Memory B cell (primary cell): ENCODE measurements around the gene PCNT.
A peak's percentile ranks its signal among the peaks of the same experiment; 100 is the strongest.
"Not testable (repeated sequence)": the region's sequence is repeated elsewhere in the genome, so short reads cannot be mapped to it uniquely, and the experiment has no call there.

ENCODE experiments used
- ATAC-seq: fragments of 150-1000 bp; cut with Tn5 transposase; 2 replicates; pipeline ENCODE4 v1.10.0; 2021; ENCODE audit warnings: low read depth, mild to moderate bottlenecking, moderate library complexity
- DNase-seq, 2 donors: peaks; one replicate each; pipeline ENCODE4 v3.0.0; 2022; ENCODE audit warnings: low spot score in 2 of 2
- H3K27ac Mint-ChIP-seq: one replicate; pipeline ENCODE4 v1.8.0; 2022; ENCODE audit warnings: mild to moderate bottlenecking, moderate library complexity, mixed read lengths
- H3K27me3 Mint-ChIP-seq: one replicate; pipeline ENCODE4 v1.8.0; 2022; ENCODE audit warnings: mixed read lengths
- H3K36me3 Mint-ChIP-seq: one replicate; pipeline ENCODE4 v1.8.0; 2022; ENCODE audit warnings: mild to moderate bottlenecking, mixed read lengths
- H3K4me1 Mint-ChIP-seq: one replicate; pipeline ENCODE4 v1.8.0; 2022; ENCODE audit warnings: mixed read lengths
- H3K4me3 Mint-ChIP-seq: one replicate; pipeline ENCODE4 v1.8.0; 2022; ENCODE audit warnings: mild to moderate bottlenecking, moderate library complexity, mixed read lengths
- H3K9me3 Mint-ChIP-seq: one replicate; pipeline ENCODE4 v1.8.0; 2022; ENCODE audit warnings: mixed read lengths

Gene PCNT

DNA sequence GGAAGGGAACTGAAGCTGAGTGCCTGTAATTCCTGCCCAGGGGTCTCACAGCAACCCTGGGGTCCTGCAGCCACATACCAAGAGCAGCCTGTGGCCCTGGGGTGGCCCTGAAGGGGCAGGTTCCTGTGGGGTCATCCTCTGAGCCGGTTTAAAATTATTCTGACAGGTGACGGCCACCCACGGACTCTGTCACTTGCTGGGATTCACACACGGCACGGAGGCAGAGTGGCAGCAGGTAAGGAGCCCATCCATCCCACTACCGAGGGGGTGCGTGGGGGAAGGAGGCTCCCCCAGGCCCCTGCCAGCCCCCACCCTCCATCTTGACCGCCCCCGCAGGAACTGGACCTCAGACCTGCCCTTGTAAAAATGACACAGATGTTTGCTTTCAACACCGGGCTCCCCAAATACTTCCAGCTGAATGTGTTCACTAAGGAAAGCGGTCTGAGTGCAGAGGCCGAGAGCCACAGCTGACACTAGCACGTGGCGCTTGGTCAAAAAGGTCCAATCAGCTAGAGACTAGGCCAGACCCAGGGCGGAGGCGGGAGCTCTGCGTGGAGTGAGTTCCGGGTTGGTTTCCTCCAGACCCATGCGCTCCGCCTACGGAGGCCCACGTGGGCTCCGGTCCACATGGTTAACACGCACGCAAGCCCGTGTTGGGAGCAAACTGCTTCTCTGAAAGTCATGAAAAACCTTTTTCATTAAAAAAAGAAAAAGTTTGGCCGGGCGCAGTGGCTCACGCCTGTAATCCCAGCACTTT, 27.8 kb upstream of the PCNT start:
- DNase-seq (peak; percentile 50 to 57), ATAC-seq (peak; percentile 97)
- Mint-ChIP-seq H3K4me1 (peaks cover 13% of the 10 kb centered on the region), H3K27ac (peak overlapping the region; percentile 14), H3K9me3 (no peaks in the 10 kb centered on the region), H3K27me3 (no peaks in the 10 kb centered on the region), H3K36me3 (peaks cover 4% of the 10 kb centered on the region), H3K4me3 (peak overlapping the region; percentile 75)

- no peaks in the 10 kb centered on the region for H3K9me3 Mint-ChIP-seq
- H3K4me1 Mint-ChIP-seq = peaks cover 10% of the 10 kb centered on the region
- DNase-seq = no peak
- H3K36me3 Mint-ChIP-seq = no peaks in the 10 kb centered on the region
- H3K27me3 Mint-ChIP-seq = no peaks in the 10 kb centered on the region
- H3K27ac Mint-ChIP-seq = no peak overlapping the region
- H3K4me3 Mint-ChIP-seq = peak overlapping the region; percentile 78
- ATAC-seq = peak; percentile 16
Measured at GRCh38 chr21:46297338-46298271, 26.4 kb upstream of the PCNT start.

- no peak for DNase-seq
- Mint-ChIP-seq H3K4me3 (peak overlapping the region; percentile 11), H3K9me3 (no peaks in the 10 kb centered on the region), H3K27me3 (no peaks in the 10 kb centered on the region), H3K36me3 (no peaks in the 10 kb centered on the region), H3K27ac (no peak overlapping the region), H3K4me1 (peaks cover 10% of the 10 kb centered on the region)
- no peak for ATAC-seq
Measured at GRCh38 chr21:46299167-46299566, 24.8 kb upstream of the PCNT start.

GRCh38 chr21:46301759-46302158, 22.2 kb upstream of the PCNT start:
- peaks cover 5% of the 10 kb centered on the region for H3K36me3 Mint-ChIP-seq
- ATAC-seq (no peak), DNase-seq (no peak)
- no peak overlapping the region for H3K4me3 Mint-ChIP-seq
- H3K27me3 Mint-ChIP-seq = no peaks in the 10 kb centered on the region
- no peak overlapping the region for H3K27ac Mint-ChIP-seq
- H3K9me3 Mint-ChIP-seq = no peaks in the 10 kb centered on the region
- H3K4me1 Mint-ChIP-seq = no peaks in the 10 kb centered on the region

GRCh38 chr21:46304437-46304836, 19.5 kb upstream of the PCNT start:
- ATAC-seq = no peak
- H3K27me3 Mint-ChIP-seq = no peaks in the 10 kb centered on the region
- peaks cover 5% of the 10 kb centered on the region for H3K36me3 Mint-ChIP-seq
- H3K4me1 Mint-ChIP-seq = peaks cover 5% of the 10 kb centered on the region
- H3K9me3 Mint-ChIP-seq = no peaks in the 10 kb centered on the region
- DNase-seq = no peak
- no peak overlapping the region for H3K27ac Mint-ChIP-seq
- no peak overlapping the region for H3K4me3 Mint-ChIP-seq

DNA sequence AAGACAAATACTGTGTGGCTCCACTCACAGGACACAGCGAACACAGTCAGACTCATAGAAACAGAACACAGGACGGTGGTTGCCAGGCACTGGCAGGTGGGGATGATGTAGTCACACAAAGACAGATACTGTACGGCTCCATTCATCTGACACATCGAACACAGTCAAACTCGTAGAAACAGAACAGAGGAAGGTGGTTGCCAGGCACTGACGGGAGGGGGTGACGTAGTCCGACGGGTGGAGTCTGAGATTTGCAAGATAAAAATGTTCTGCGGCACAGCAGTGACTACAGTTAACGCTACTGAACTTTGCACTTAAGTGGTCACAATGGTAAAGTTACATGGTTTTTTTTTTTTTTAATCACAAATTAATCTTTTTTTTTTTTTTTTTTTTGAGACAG, 19.0 kb upstream of the PCNT start:
- H3K9me3 Mint-ChIP-seq = no peaks in the 10 kb centered on the region
- peaks cover 7% of the 10 kb centered on the region for H3K36me3 Mint-ChIP-seq
- no peaks in the 10 kb centered on the region for H3K27me3 Mint-ChIP-seq
- H3K4me3 Mint-ChIP-seq = no peak overlapping the region
- DNase-seq = no peak
- H3K4me1 Mint-ChIP-seq = peaks cover 5% of the 10 kb centered on the region
- no peak overlapping the region for H3K27ac Mint-ChIP-seq
- no peak for ATAC-seq

- no peaks in the 10 kb centered on the region for H3K9me3 Mint-ChIP-seq
- no peaks in the 10 kb centered on the region for H3K27me3 Mint-ChIP-seq
- no peak overlapping the region for H3K27ac Mint-ChIP-seq
- peaks cover 5% of the 10 kb centered on the region for H3K4me1 Mint-ChIP-seq
- ATAC-seq (no peak), DNase-seq (no peak)
- H3K4me3 Mint-ChIP-seq = no peak overlapping the region
- H3K36me3 Mint-ChIP-seq = peaks cover 7% of the 10 kb centered on the region
Measured at GRCh38 chr21:46307625-46308024, 16.3 kb upstream of the PCNT start.

GRCh38 chr21:46308431-46308830, 15.5 kb upstream of the PCNT start:
- Mint-ChIP-seq H3K36me3 (peaks cover 7% of the 10 kb centered on the region), H3K27me3 (no peaks in the 10 kb centered on the region), H3K27ac (no peak overlapping the region)

DNA sequence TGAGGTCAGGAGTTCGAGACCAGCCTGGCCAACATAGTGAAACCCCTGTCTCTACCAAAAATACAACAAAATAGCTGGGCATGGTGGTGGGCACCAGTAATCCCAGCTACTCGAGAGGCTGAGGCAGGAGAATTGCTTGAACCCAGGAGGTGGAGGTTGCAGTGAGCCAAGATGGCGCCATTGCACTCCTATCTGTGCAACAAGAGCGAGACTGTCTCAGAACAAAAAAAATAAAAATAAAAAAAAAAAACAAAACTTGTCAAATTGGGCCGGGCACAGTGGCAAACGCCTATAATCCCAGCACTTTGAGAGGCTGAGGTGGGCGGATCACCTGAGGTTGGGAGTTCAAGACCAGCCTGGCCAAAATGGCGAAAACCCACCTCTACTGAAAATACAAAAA, 13.7 kb upstream of the PCNT start:
- not testable (repeated sequence) for ATAC-seq

More at GRCh38 chr21:46308431-46308830, 15.5 kb upstream of the PCNT start:
- DNase-seq (no peak), ATAC-seq (no peak)
- H3K9me3 Mint-ChIP-seq = no peaks in the 10 kb centered on the region
- no peak overlapping the region for H3K4me3 Mint-ChIP-seq
- peaks cover 5% of the 10 kb centered on the region for H3K4me1 Mint-ChIP-seq

DNA sequence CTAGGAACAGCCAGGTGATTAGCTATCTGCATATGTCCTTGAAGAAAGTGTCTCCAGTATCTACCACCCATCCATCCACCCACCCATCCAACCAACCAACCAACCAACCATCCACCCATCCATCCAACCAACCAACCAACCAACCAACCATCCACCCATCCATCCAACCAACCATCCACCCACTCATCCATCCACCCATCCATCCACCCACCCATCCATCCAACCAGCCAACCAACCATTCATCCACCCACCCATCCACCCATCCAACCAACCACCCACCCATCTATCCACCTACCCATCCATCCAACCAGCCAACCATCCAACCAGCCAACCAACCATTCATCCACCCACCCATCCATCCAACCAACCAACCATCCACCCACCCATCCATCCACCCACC, 12.4 kb upstream of the PCNT start:
- no peak for ATAC-seq
- no peak overlapping the region for H3K4me3 Mint-ChIP-seq

More for the DNA sequence above, 13.7 kb upstream of the PCNT start:
- not testable (repeated sequence) for H3K27ac Mint-ChIP-seq, H3K4me3 Mint-ChIP-seq, H3K4me1 Mint-ChIP-seq, H3K27me3 Mint-ChIP-seq, DNase-seq, H3K9me3 Mint-ChIP-seq, H3K36me3 Mint-ChIP-seq

GRCh38 chr21:46312949-46313348, 11.0 kb upstream of the PCNT start:
- H3K27ac Mint-ChIP-seq = no peak overlapping the region
- ATAC-seq (no peak), DNase-seq (no peak)
- peaks cover 2% of the 10 kb centered on the region for H3K36me3 Mint-ChIP-seq
- H3K9me3 Mint-ChIP-seq = no peaks in the 10 kb centered on the region
- no peak overlapping the region for H3K4me3 Mint-ChIP-seq
- H3K27me3 Mint-ChIP-seq = no peaks in the 10 kb centered on the region
- H3K4me1 Mint-ChIP-seq = no peaks in the 10 kb centered on the region

More for the DNA sequence above, 12.4 kb upstream of the PCNT start:
- no peaks in the 10 kb centered on the region for H3K27me3 Mint-ChIP-seq
- H3K9me3 Mint-ChIP-seq = no peaks in the 10 kb centered on the region
- H3K36me3 Mint-ChIP-seq = peaks cover 2% of the 10 kb centered on the region
- H3K4me1 Mint-ChIP-seq = peaks cover 5% of the 10 kb centered on the region
- DNase-seq = no peak
- no peak overlapping the region for H3K27ac Mint-ChIP-seq

- Mint-ChIP-seq H3K36me3 (peaks cover 2% of the 10 kb centered on the region), H3K27me3 (no peaks in the 10 kb centered on the region), H3K4me1 (no peaks in the 10 kb centered on the region), H3K4me3 (no peak overlapping the region), H3K9me3 (no peaks in the 10 kb centered on the region), H3K27ac (no peak overlapping the region)
- DNase-seq = no peak
- no peak for ATAC-seq
Measured at GRCh38 chr21:46314441-46315020, 9.4 kb upstream of the PCNT start.

DNA sequence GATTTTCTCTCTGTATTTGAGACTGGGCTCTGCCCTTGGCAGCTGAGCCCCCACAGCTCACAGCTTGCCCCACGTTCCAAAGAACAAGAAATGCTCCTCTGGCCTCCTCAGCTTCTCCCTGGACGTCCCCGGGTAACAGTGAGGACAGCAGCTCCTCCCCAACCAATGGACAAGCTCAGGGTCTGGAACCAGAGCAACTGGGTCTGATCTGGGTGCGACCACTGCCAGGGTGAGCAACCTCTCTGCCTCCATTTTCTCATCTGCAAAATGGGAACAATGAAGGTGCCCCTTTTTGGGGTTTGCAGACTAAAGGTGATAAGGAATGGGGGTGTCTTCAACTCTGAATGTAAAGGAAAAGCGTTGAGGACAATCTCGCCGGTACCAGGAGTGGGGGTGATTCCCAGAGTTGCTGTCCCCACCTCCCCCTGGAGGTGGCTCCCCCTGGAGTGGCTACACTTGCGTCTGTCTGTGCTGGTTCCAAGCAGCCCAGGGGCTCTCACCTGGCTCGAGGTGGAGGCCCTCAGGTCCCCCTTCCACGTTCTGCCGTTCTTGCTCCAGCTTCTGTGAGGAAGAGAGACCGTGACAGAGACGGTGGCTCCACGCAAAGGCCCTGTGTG, 7.1 kb upstream of the PCNT start:
- ATAC-seq = no peak
- H3K36me3 Mint-ChIP-seq = no peaks in the 10 kb centered on the region
- H3K27ac Mint-ChIP-seq = no peak overlapping the region
- no peaks in the 10 kb centered on the region for H3K27me3 Mint-ChIP-seq
- no peak for DNase-seq
- no peak overlapping the region for H3K4me3 Mint-ChIP-seq
- no peaks in the 10 kb centered on the region for H3K4me1 Mint-ChIP-seq
- no peaks in the 10 kb centered on the region for H3K9me3 Mint-ChIP-seq
